ENCODE measurements around the gene IMPACT. TPM values are rescaled to one million over a fixed set of nuclear protein-coding genes. Genes with fewer than 3 reads are reported as not detected.

The IMPACT gene
- total RNA-seq, 1 experiment from 2014 or later: 48.8 TPM

- no peak overlapping the region for H3K4me3 Mint-ChIP-seq
- no peaks in the 10 kb centered on the region for H3K4me1 Mint-ChIP-seq
- no peak for TF ChIP-seq ZNF263 (CRISPR knock-in tag; IDR thresholded peaks at IDR 0.05; ENCODE audit: low read depth)
- TF ChIP-seq ZNF219 (CRISPR knock-in tag; IDR thresholded peaks at IDR 0.05; ENCODE audit: borderline replicate concordance): no peak
- TF ChIP-seq NR1H2 (CRISPR knock-in tag; IDR thresholded peaks at IDR 0.05): no peak
- no peak for TF ChIP-seq JAZF1 (CRISPR knock-in tag; IDR thresholded peaks at IDR 0.05)
- no peaks in the 10 kb centered on the region for H3K27me3 Mint-ChIP-seq (ENCODE audit: low read depth)
- peaks cover 5% of the 10 kb centered on the region; the same call in 1 of the 2 replicates for H3K36me3 Mint-ChIP-seq
- ATAC-seq (no peak), DNase-seq (ENCODE audit: low spot score) (no peak)
- ChIA-PET POLR2A (no interaction called here), CTCF (interaction anchor here (1.1 kb wide), 1 partner anchor 8 kb away, joined by 3 read pairs; no protein-coding TSS in a partner anchor)
- H3K9me3 Mint-ChIP-seq: peaks cover 12% of the 10 kb centered on the region
- no peak overlapping the region for H3K27ac Mint-ChIP-seq
Measured at GRCh38 chr18:24479371-24479770, 52.9 kb downstream of the IMPACT start.

- no peak overlapping the region for H3K27ac Mint-ChIP-seq
- H3K36me3 Mint-ChIP-seq: peaks cover 5% of the 10 kb centered on the region; the same call in 1 of the 2 replicates
- peaks cover 12% of the 10 kb centered on the region for H3K9me3 Mint-ChIP-seq
- H3K4me1 Mint-ChIP-seq: no peaks in the 10 kb centered on the region
- ChIA-PET POLR2A (no interaction called here), CTCF (interaction anchor here (1.0 kb wide), 1 partner anchor 36 kb away, joined by 4 read pairs; no protein-coding TSS in a partner anchor)
- DNase-seq (ENCODE audit: low spot score): no peak
- H3K4me3 Mint-ChIP-seq: no peak overlapping the region
- no peaks in the 10 kb centered on the region; the same call in 1 of the 2 replicates for H3K27me3 Mint-ChIP-seq (ENCODE audit: low read depth)
- no peak for ATAC-seq
- TF ChIP-seq ZNF219 (CRISPR knock-in tag; IDR thresholded peaks at IDR 0.05; ENCODE audit: borderline replicate concordance) (no peak), PRDM15 (CRISPR knock-in tag; IDR thresholded peaks at IDR 0.05) (no peak), NR2C2 (CRISPR knock-in tag; IDR thresholded peaks at IDR 0.05) (no peak), ATF3 (CRISPR knock-in tag; conservative IDR thresholded peaks at IDR 0.05) (no peak), ZNF317 (CRISPR knock-in tag; IDR thresholded peaks at IDR 0.05; ENCODE audit: borderline replicate concordance, low read depth) (no peak), ZNF396 (CRISPR knock-in tag; IDR thresholded peaks at IDR 0.05; ENCODE audit: borderline replicate concordance) (no peak), EMX1 (CRISPR knock-in tag; IDR thresholded peaks at IDR 0.05) (no peak), GTF2I (CRISPR knock-in tag; conservative IDR thresholded peaks at IDR 0.05) (no peak), ELF4 (CRISPR knock-in tag; IDR thresholded peaks at IDR 0.05; ENCODE audit: low read depth) (no peak), RORB (CRISPR knock-in tag; IDR thresholded peaks at IDR 0.05) (no peak), ZNF423 (CRISPR knock-in tag; IDR thresholded peaks at IDR 0.05) (no peak), PRRX2 (CRISPR knock-in tag; IDR thresholded peaks at IDR 0.05) (no peak), TEAD1 (CRISPR knock-in tag; IDR thresholded peaks at IDR 0.05) (no peak), CREM (CRISPR knock-in tag; IDR thresholded peaks at IDR 0.05) (no peak), AR (CRISPR knock-in tag; IDR thresholded peaks at IDR 0.05) (no peak), ZNF232 (CRISPR knock-in tag; IDR thresholded peaks at IDR 0.05) (no peak), ESRRA (CRISPR knock-in tag; IDR thresholded peaks at IDR 0.05; ENCODE audit: borderline replicate concordance) (no peak)
Measured at GRCh38 chr18:24482821-24483220, 56.4 kb downstream of the IMPACT start.

All from WTC11 (cell line).